Measurements from ENCODE around the gene BICDL1. TPM values are rescaled to one million over a fixed set of nuclear protein-coding genes. Genes with fewer than 3 reads are reported as not detected.

Gene BICDL1
- polyA plus RNA-seq, 6 donors from 2014 or later: 0.12 to 0.40 (median 0.30) TPM; not detected in 1

DNA sequence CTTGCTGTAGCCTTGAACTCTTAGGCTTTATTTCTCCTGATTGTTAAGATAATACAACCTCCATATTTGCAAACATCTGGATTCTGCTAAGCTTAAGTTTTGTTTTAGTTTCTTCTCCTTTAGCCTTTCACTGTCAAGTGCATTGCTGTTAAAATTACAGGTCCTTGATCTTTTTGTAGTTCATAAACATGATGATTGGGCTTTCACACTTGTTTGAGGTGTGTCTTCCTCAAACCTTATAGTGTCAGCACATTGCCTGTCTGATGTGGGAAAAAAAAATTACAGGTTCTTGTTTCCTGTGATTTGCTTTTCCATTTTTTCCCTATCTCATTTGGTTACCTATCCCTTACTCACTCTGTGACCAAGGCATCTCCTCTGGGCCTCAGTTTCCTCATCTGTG lies 59.2 kb downstream of the BICDL1 start:
- no peak for DNase-seq
- no peak overlapping the region for H3K27ac Mint-ChIP-seq
- H3K9me3 Mint-ChIP-seq: peaks cover 0 to 7% (median 5%) of the 10 kb centered on the region in 7 donors
- no peak for ATAC-seq (ENCODE audit: low read depth in 2 of 2)
- no peak overlapping the region for H3K4me3 Mint-ChIP-seq
- H3K27me3 Mint-ChIP-seq: peaks cover 0 to 6% (median 0%) of the 10 kb centered on the region in 3 donors
- no peaks in the 10 kb centered on the region for H3K4me1 Mint-ChIP-seq
- H3K36me3 Mint-ChIP-seq: peaks cover 0 to 8% of the 10 kb centered on the region in 2 donors

DNA sequence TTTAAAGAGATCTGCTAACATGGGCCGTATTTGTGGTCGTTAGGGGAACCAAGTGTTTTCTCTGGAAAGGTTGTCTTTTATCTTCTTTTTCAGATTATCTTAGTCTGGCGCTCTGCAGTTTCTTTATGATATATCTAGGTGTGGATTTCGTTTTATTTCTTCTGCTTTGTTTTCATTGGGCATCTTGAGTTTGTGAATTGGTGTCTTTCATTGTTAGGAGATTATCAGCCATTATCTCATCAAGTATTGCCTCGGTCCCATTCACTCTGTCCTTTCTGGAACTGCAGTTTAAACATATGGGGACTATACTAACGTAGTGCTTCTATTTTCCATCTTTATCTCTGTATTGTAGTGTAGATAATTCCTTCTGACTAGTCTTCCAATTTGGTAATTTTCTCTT lies 60.4 kb downstream of the BICDL1 start:
- no peaks in the 10 kb centered on the region for H3K4me1 Mint-ChIP-seq
- peaks cover 0 to 8% of the 10 kb centered on the region in 2 donors for H3K36me3 Mint-ChIP-seq
- no peak overlapping the region for H3K4me3 Mint-ChIP-seq
- H3K27ac Mint-ChIP-seq: no peak overlapping the region
- H3K27me3 Mint-ChIP-seq: peaks cover 0 to 6% (median 0%) of the 10 kb centered on the region in 3 donors
- peaks cover 0 to 5% (median 4%) of the 10 kb centered on the region in 7 donors for H3K9me3 Mint-ChIP-seq
- DNase-seq (no peak), ATAC-seq (ENCODE audit: low read depth in 2 of 2) (no peak)

GRCh38 chr12:120051535-120051934 lies 62.5 kb downstream of the BICDL1 start:
- H3K27me3 Mint-ChIP-seq: peaks cover 0 to 6% (median 0%) of the 10 kb centered on the region in 3 donors
- no peak for DNase-seq
- H3K4me3 Mint-ChIP-seq: no peak overlapping the region
- no peaks in the 10 kb centered on the region for H3K4me1 Mint-ChIP-seq
- peaks cover 0 to 8% of the 10 kb centered on the region in 2 donors for H3K36me3 Mint-ChIP-seq
- no peak overlapping the region for H3K27ac Mint-ChIP-seq
- ATAC-seq (ENCODE audit: low read depth in 2 of 2): no peak
- H3K9me3 Mint-ChIP-seq: peaks cover 0 to 5% (median 4%) of the 10 kb centered on the region in 7 donors

DNA sequence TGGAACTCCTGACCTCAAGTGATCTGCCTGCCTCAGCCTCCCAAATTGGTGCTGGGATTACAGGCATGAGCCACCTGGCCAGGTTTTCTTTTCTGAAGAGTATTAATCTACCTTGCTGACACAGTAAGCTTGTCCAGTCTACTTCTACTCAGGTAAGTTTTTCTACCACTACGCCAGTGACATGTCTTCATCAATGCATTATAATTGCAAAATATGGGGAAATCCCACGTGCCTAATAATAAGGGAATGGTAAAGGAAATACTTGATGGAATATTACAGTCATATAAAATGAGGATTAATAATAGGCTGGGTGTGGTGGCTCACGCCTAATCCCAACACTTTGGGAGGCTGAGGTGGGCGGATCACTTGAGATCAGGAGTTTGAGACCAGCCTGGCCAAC lies 65.3 kb downstream of the BICDL1 start:
- Mint-ChIP-seq H3K36me3 (peaks cover 0 to 8% of the 10 kb centered on the region in 2 donors), H3K9me3 (peaks cover 0 to 5% (median 4%) of the 10 kb centered on the region in 7 donors), H3K27ac (no peak overlapping the region), H3K4me3 (no peak overlapping the region), H3K4me1 (no peaks in the 10 kb centered on the region), H3K27me3 (peaks cover 0 to 6% (median 0%) of the 10 kb centered on the region in 3 donors)
- DNase-seq (no peak), ATAC-seq (ENCODE audit: low read depth in 2 of 2) (no peak)

- Mint-ChIP-seq H3K4me1 (no peaks in the 10 kb centered on the region), H3K27ac (no peak overlapping the region), H3K27me3 (peaks cover 0 to 6% (median 0%) of the 10 kb centered on the region in 3 donors), H3K4me3 (no peak overlapping the region), H3K36me3 (peaks cover 0 to 8% of the 10 kb centered on the region in 2 donors), H3K9me3 (peaks cover 0 to 5% (median 4%) of the 10 kb centered on the region in 7 donors)
- DNase-seq (no peak), ATAC-seq (ENCODE audit: low read depth in 2 of 2) (no peak)
Observed at GRCh38 chr12:120055231-120056000, 66.4 kb downstream of the BICDL1 start.

DNA sequence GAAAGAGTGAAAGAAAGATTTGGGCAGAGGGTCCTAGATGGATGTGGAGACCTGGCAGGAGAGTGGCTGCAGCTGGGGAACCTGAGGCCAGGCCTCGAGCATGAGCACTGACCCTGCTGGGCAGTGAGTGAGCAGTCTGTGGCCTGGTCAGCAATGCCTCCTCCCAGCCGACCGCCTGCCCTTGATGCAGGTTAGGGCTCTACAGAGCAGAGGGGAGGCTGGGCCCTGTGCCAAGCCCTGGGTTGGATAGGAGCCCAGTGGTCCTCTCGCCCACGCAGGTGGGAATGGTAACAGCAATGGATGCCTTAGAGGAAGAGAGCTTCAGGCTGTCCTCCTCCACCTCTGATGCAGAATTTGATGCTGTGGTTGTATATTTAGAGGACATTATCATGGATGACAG lies 67.7 kb downstream of the BICDL1 start:
- Mint-ChIP-seq H3K4me1 (no peaks in the 10 kb centered on the region), H3K9me3 (peaks cover 0 to 5% (median 3%) of the 10 kb centered on the region in 7 donors), H3K4me3 (no peak overlapping the region), H3K27me3 (peaks cover 0 to 6% (median 0%) of the 10 kb centered on the region in 3 donors), H3K27ac (peak overlapping the region in 2 of 6 donors; percentile 49 to 88), H3K36me3 (peaks cover 0 to 8% of the 10 kb centered on the region in 2 donors)
- no peak for DNase-seq
- no peak for ATAC-seq (ENCODE audit: low read depth in 2 of 2)

DNA sequence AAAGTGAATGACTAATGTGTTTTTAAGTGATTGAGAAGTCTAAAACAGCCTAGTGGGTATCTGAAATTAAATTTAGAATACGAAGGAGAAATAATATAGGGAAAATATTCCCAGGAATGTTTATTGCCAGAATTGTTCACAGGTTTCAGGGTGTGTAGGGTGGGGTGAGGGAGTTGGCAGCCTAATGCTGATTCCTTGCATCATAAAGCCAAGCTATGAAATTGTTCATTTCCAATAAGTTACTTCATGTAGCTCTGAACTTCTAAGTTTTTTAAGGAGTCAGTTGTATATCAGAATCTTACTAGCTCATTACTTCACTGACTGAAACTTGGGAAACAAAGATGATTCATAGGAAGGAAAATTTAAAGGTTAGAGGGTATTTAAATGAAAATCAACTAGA lies 71.2 kb downstream of the BICDL1 start:
- no peak for DNase-seq
- Mint-ChIP-seq H3K4me1 (peaks cover 0 to 3% (median 0%) of the 10 kb centered on the region in 3 donors), H3K9me3 (no peaks in the 10 kb centered on the region), H3K36me3 (peaks cover 0 to 6% of the 10 kb centered on the region in 2 donors), H3K27ac (no peak overlapping the region), H3K4me3 (no peak overlapping the region), H3K27me3 (no peaks in the 10 kb centered on the region)
- no peak for ATAC-seq (ENCODE audit: low read depth in 2 of 2)

DNA sequence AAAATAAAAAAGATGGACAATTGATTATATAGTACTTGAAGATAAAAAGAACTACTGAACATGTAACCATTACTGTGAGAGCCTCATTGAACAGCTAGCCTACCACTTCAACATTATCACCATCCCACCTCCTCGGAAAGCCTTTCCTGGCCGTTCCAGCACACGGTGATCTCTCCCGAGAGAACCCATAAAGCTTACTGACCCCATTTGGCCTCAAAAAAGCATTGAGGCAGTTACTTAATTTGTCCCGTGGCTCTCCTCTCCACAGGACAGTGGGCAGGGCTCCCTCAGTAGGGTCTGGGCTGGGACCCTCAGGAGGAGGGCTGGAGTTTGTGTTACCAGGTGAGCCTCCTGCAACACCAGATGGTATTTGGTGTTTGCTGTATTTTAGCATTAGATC lies 71.7 kb downstream of the BICDL1 start:
- no peak for ATAC-seq (ENCODE audit: low read depth in 2 of 2)
- H3K4me3 Mint-ChIP-seq: no peak overlapping the region
- no peak overlapping the region for H3K27ac Mint-ChIP-seq
- DNase-seq: no peak
- H3K36me3 Mint-ChIP-seq: peaks cover 0 to 7% of the 10 kb centered on the region in 2 donors
- no peaks in the 10 kb centered on the region for H3K9me3 Mint-ChIP-seq
- H3K27me3 Mint-ChIP-seq: no peaks in the 10 kb centered on the region
- H3K4me1 Mint-ChIP-seq: peaks cover 0 to 3% (median 0%) of the 10 kb centered on the region in 3 donors

GRCh38 chr12:120061575-120062214 lies 72.7 kb downstream of the BICDL1 start:
- H3K27ac Mint-ChIP-seq: no peak overlapping the region
- no peaks in the 10 kb centered on the region for H3K9me3 Mint-ChIP-seq
- DNase-seq (no peak), ATAC-seq (ENCODE audit: low read depth in 2 of 2) (no peak)
- H3K4me1 Mint-ChIP-seq: peaks cover 0 to 3% (median 0%) of the 10 kb centered on the region in 3 donors
- no peak overlapping the region for H3K4me3 Mint-ChIP-seq
- H3K36me3 Mint-ChIP-seq: peaks cover 0 to 7% of the 10 kb centered on the region in 2 donors
- H3K27me3 Mint-ChIP-seq: no peaks in the 10 kb centered on the region

DNA sequence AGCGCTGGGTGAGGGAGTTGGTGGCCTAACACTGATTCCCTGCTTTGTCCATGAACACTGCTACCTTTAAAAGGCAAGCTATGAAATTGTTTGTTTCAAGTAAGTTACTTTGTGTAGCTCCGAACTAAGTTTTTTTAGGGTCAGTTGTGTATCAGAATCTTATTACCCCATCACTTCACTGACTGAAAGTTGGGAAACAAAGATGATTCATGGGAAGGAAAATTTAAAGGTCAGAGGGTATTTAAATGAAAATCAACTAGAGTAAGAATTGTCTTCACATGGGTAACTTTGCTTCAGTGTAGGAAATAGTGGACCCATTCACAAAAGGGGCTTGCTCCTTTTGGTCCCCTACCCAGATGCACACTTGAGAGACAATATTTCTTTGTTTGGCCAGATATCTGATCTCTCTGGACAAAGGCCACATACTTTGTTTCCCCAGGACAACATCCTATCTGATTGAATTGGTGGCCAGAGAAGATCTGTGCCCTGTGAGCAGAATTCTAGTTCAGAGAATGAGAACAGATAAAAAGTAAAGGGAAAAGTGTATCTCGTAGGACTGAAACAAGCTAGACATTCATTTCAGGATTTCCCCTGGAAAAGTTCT lies 74.0 kb downstream of the BICDL1 start:
- no peak for ATAC-seq (ENCODE audit: low read depth in 2 of 2)

GRCh38 chr12:120064054-120064940 lies 75.3 kb downstream of the BICDL1 start:
- Mint-ChIP-seq H3K27ac (peak overlapping the region in 1 of 6 donors; percentile 80), H3K36me3 (peaks cover 0 to 7% of the 10 kb centered on the region in 2 donors)
- no peak for ATAC-seq (ENCODE audit: low read depth in 2 of 2)

More for the DNA sequence above, 74.0 kb downstream of the BICDL1 start:
- Mint-ChIP-seq H3K27me3 (no peaks in the 10 kb centered on the region), H3K4me1 (peaks cover 0 to 3% (median 0%) of the 10 kb centered on the region in 3 donors), H3K27ac (no peak overlapping the region), H3K9me3 (no peaks in the 10 kb centered on the region), H3K36me3 (peaks cover 0 to 7% of the 10 kb centered on the region in 2 donors), H3K4me3 (no peak overlapping the region)
- no peak for DNase-seq

GRCh38 chr12:120065472-120065871 lies 76.4 kb downstream of the BICDL1 start:
- H3K9me3 Mint-ChIP-seq: no peaks in the 10 kb centered on the region
- H3K27ac Mint-ChIP-seq: peak overlapping the region in 1 of 6 donors; percentile 34
- DNase-seq (no peak), ATAC-seq (ENCODE audit: low read depth in 2 of 2) (no peak)
- H3K4me3 Mint-ChIP-seq: no peak overlapping the region
- H3K27me3 Mint-ChIP-seq: no peaks in the 10 kb centered on the region
- H3K4me1 Mint-ChIP-seq: peaks cover 0 to 3% (median 0%) of the 10 kb centered on the region in 3 donors
- H3K36me3 Mint-ChIP-seq: peaks cover 0 to 7% of the 10 kb centered on the region in 2 donors

More at GRCh38 chr12:120064054-120064940, 75.3 kb downstream of the BICDL1 start:
- Mint-ChIP-seq H3K9me3 (no peaks in the 10 kb centered on the region), H3K4me1 (peaks cover 0 to 3% (median 0%) of the 10 kb centered on the region in 3 donors), H3K27me3 (no peaks in the 10 kb centered on the region), H3K4me3 (no peak overlapping the region)
- DNase-seq: no peak

- ATAC-seq (ENCODE audit: low read depth in 2 of 2): no peak
- H3K4me1 Mint-ChIP-seq: peaks cover 0 to 3% (median 0%) of the 10 kb centered on the region in 3 donors
- no peaks in the 10 kb centered on the region for H3K9me3 Mint-ChIP-seq
- no peak overlapping the region for H3K4me3 Mint-ChIP-seq
- peaks cover 0 to 7% of the 10 kb centered on the region in 2 donors for H3K36me3 Mint-ChIP-seq
- H3K27me3 Mint-ChIP-seq: no peaks in the 10 kb centered on the region
- DNase-seq: no peak
- no peak overlapping the region for H3K27ac Mint-ChIP-seq
Observed at GRCh38 chr12:120066341-120066740, 77.3 kb downstream of the BICDL1 start.
